ENCODE measurements around the gene NLK.

The NLK gene

GRCh38 chr17:28113269-28113668, 70.8 kb downstream of the NLK start:
- DNase-seq (ENCODE audit: low read depth) = no peak

- DNase-seq (ENCODE audit: low read depth) = no peak
Measured at GRCh38 chr17:28115046-28115445, 72.6 kb downstream of the NLK start.

- DNase-seq (ENCODE audit: low read depth) = no peak
Measured at GRCh38 chr17:28117304-28117703, 74.8 kb downstream of the NLK start.

GRCh38 chr17:28118362-28118761, 75.9 kb downstream of the NLK start:
- no peak for DNase-seq (ENCODE audit: low read depth)

GRCh38 chr17:28119046-28119445, 76.6 kb downstream of the NLK start:
- DNase-seq (ENCODE audit: low read depth) = no peak

GRCh38 chr17:28119560-28119959, 77.1 kb downstream of the NLK start:
- no peak for DNase-seq (ENCODE audit: low read depth)

GRCh38 chr17:28120766-28121165, 78.3 kb downstream of the NLK start:
- DNase-seq (ENCODE audit: low read depth) = no peak

- no peak for DNase-seq (ENCODE audit: low read depth)
Measured at GRCh38 chr17:28124962-28125361, 82.5 kb downstream of the NLK start.

GRCh38 chr17:28125526-28126378, 83.3 kb downstream of the NLK start:
- no peak for DNase-seq (ENCODE audit: low read depth)

- no peak for DNase-seq (ENCODE audit: low read depth)
Measured at GRCh38 chr17:28127196-28127595, 84.7 kb downstream of the NLK start.

- DNase-seq (ENCODE audit: low read depth) = no peak
Measured at GRCh38 chr17:28128779-28129178, 86.3 kb downstream of the NLK start.

GRCh38 chr17:28130472-28130871, 88.0 kb downstream of the NLK start:
- no peak for DNase-seq (ENCODE audit: low read depth)

- no peak for DNase-seq (ENCODE audit: low read depth)
Measured at GRCh38 chr17:28131599-28131998, 89.1 kb downstream of the NLK start.

GRCh38 chr17:28133562-28133970, 91.1 kb downstream of the NLK start:
- DNase-seq (ENCODE audit: low read depth) = peak; percentile 39

GRCh38 chr17:28136923-28137322, 94.4 kb downstream of the NLK start:
- no peak for DNase-seq (ENCODE audit: low read depth)

- no peak for DNase-seq (ENCODE audit: low read depth)
Measured at GRCh38 chr17:28139822-28140221, 97.3 kb downstream of the NLK start.

- DNase-seq (ENCODE audit: low read depth) = no peak
Measured at GRCh38 chr17:28141313-28141712, 98.8 kb downstream of the NLK start.

- DNase-seq (ENCODE audit: low read depth) = no peak
Measured at GRCh38 chr17:28141773-28142172, 99.3 kb downstream of the NLK start.

- DNase-seq (ENCODE audit: low read depth) = no peak
Measured at GRCh38 chr17:28142305-28142704, 99.8 kb downstream of the NLK start.

- DNase-seq (ENCODE audit: low read depth) = no peak
Measured at GRCh38 chr17:28144019-28144418, 101.5 kb downstream of the NLK start.

- DNase-seq (ENCODE audit: low read depth) = peak; percentile 29
Measured at GRCh38 chr17:28145348-28145747, 102.9 kb downstream of the NLK start.

- DNase-seq (ENCODE audit: low read depth) = no peak
Measured at GRCh38 chr17:28147017-28147416, 104.5 kb downstream of the NLK start.

- DNase-seq (ENCODE audit: low read depth) = no peak
Measured at GRCh38 chr17:28151001-28151400, 108.5 kb downstream of the NLK start.

GRCh38 chr17:28154214-28154613, 111.7 kb downstream of the NLK start:
- no peak for DNase-seq (ENCODE audit: low read depth)

All from GM04503 (cell line).